Heart left ventricle (tissue), 16 donors: ENCODE data around the gene ABLIM1. TPM values are rescaled to one million over a fixed set of nuclear protein-coding genes. Genes with fewer than 3 reads are reported as not detected.

Experiments
- ATAC-seq, 4 donors: fragments of 200-7000 bp; cut with Tn5 transposase; one replicate each; pipeline ENCODE4 v1.9.1; 2020 to 2022; ENCODE audit warnings: moderate library complexity in 4 of 4, mild to moderate bottlenecking in 3 of 4, moderate number of reproducible peaks in 1 of 4
- DNase-seq, 5 donors: peaks; one replicate each; pipeline ENCODE4 v3.0.0-alpha.2; 2020
- H3K27ac ChIP-seq, 12 donors: fragments of 200-600 bp; sonication (generic) in 4 of 12; one replicate each; pipeline versions ENCODE4 v1.5.0 to v1.8.0; 2016 to 2022; ENCODE audit warnings: mild to moderate bottlenecking in 2 of 12
- H3K27me3 ChIP-seq, 9 donors: fragments of 200-600 bp; sonication (generic) in 2 of 9; one replicate each; pipeline versions ENCODE4 v1.5.1 to v1.8.0; 2016 to 2022; ENCODE audit warnings: mild to moderate bottlenecking in 3 of 9
- H3K36me3 ChIP-seq, 9 donors: fragments of 200-600 bp; sonication (generic) in 2 of 9; one replicate each; pipeline versions ENCODE4 v1.5.0 to v1.8.0; 2018 to 2022; ENCODE audit warnings: mild to moderate bottlenecking in 2 of 9
- H3K4me1 ChIP-seq, 12 donors: fragments of 200-600 bp; sonication (generic) in 4 of 12; one replicate each; pipeline versions ENCODE4 v1.5.0 to v1.8.0; 2016 to 2022; ENCODE audit warnings: mild to moderate bottlenecking in 3 of 12
- H3K4me3 ChIP-seq, 12 donors: fragments of 200-600 bp; sonication (generic) in 4 of 12; one replicate each; pipeline versions ENCODE4 v1.5.0 to v1.8.0; 2017 to 2022; ENCODE audit warnings: mild to moderate bottlenecking in 9 of 12, moderate library complexity in 4 of 12
- H3K9me3 ChIP-seq, 12 donors: fragments of 200-600 bp; sonication (generic) in 4 of 12; one replicate each; pipeline versions ENCODE4 v1.5.0 to v1.8.0; 2016 to 2022; ENCODE audit warnings: mild to moderate bottlenecking in 1 of 12
- POLR2A ChIP-seq, 2 donors: fragments of 450-650 bp; IDR thresholded peaks; one replicate each; pipeline ENCODE4 v1.6.1; 2017; ENCODE audit warnings: antibody characterized with exemption in 2 of 2, mild to moderate bottlenecking in 2 of 2, moderate library complexity in 2 of 2
- WGBS, 4 donors: extraction: QIAGEN DNeasy Blood & Tissue Kit in 2 of 4; methylation state at CpG; one replicate each; pipeline versions ENCODE4 v1.1.5 to v1.1.7; 2013 to 2018; 5-methylcytosine and 5-hydroxymethylcytosine counted together
- intact Hi-C, 10 donors: fragments of 100-400 bp; cut with DNase I; formaldehyde crosslinking; loops; one replicate each; pipeline versions ENCODE4 v1.11.1 to v1.14.2; 2022
- polyA plus RNA-seq, 2 donors: library from polyadenylated mRNA; stranded (reverse); fragments of 200-250 nt; gene quantifications; one replicate each; pipeline ENCODE4 v1.2.3, GENCODE V29; 2013
- total RNA-seq, 9 donors: library from RNA; depleted of rRNA in 2 of 9; stranded (reverse); fragments of >200 nt in 2 of 9; fragmentation: NEBNext Ultra II Directional in 3 of 9; extraction: Animal tissue kit (Norgen Biotek cat#: 25700) in 3 of 9; gene quantifications; one replicate each; pipeline versions ENCODE4 v1.1.0 to v1.2.4, GENCODE V29; 2016 to 2023
- TF ChIP-seq, protein P1 (sequence below), 12 donors: fragments of 200-600 bp; sonication (generic) in 4 of 12; IDR thresholded peaks; one replicate each; pipeline versions ENCODE4 v1.5.0 to v1.8.0; 2018 to 2022; ENCODE audit warnings: antibody characterized with exemption in 12 of 12, mild to moderate bottlenecking in 5 of 12
- donor health status: ischemic (EF 13 %, LVEDD 7.1; RV severe dilation, severe dysfunction).
- donor health status: healthy with polysubstance abuse.
- donor health status: DM: no; HTN: yes; CAD: no.
- donor health status: DM: no; HTN: no; CAD: no.
- donor health status: ischemic (EF 25% LVEDD 6.9; RV normal size, moderate dysfunction).
- donor health status: ischemic (EF 25% LVEDD 5.7; RV mildly dilated, moderate dysfunction).
- donor health status: healthy.
- donor health status: DM: yes; HTN: yes; CAD: no.
- donor health status: ischemic (EF 35%, LVEDD 5.7; RV mildly dilated, moderate dysfunction).
- donor health status: nonischemic (EF 11% LVEDD 7.7; RV severe dilation, severe dysfunction).
- donor health status: DM: yes; HTN: yes; CAD: no.
- donor health status: PGD.
- donor health status: ischemic (EF 29% LVEDD 5.4; RV normal size, mild dysfunction).
- donor health status: nonischemic (EF 23%, LVEDD 6.1; RV moderate dilation, normal function).

ABLIM1 gene
- total and polyA plus RNA-seq, 11 donors = 242 to 713 (median 561) TPM

GRCh38 chr10:114584419-114584818, 73.7 kb downstream of the ABLIM1 start:
- peak overlapping the region in 4 of 12 donors; percentile 2 to 25 (median 14) for H3K27ac ChIP-seq
- DNase-seq = no peak

DNA sequence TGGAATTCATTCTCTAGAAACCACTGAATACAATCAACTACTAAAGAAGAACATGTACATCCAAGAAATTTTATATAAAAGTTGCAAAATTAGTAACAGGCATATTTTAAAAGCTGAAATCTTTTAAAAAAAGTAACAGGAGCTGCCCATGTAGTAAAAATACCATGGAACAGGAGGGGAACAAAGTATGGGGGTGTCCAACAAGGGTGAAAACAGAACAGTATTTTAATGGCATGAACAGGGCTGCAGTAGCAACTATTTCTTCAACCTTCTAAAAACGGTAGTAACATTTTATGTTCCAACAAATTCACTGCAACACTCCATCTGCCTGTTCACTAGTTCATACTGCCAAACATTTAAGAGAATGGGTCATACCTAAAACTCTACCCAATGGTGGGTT, 77.0 kb downstream of the ABLIM1 start:
- 36 to 63% (median 45%) methylated on average over 1 of the region's 1 CpG for WGBS, 4 donors
- no peaks in the 10 kb centered on the region for H3K27me3 ChIP-seq
- H3K27ac ChIP-seq = peak overlapping the region in 2 of 12 donors; percentile 9 to 27
- peaks cover 0 to 1% (median 0%) of the 10 kb centered on the region in 9 donors for H3K36me3 ChIP-seq
- DNase-seq (no peak), ATAC-seq (no peak)
- intact Hi-C loops = no loop called here
- TF ChIP-seq, protein P1, sequence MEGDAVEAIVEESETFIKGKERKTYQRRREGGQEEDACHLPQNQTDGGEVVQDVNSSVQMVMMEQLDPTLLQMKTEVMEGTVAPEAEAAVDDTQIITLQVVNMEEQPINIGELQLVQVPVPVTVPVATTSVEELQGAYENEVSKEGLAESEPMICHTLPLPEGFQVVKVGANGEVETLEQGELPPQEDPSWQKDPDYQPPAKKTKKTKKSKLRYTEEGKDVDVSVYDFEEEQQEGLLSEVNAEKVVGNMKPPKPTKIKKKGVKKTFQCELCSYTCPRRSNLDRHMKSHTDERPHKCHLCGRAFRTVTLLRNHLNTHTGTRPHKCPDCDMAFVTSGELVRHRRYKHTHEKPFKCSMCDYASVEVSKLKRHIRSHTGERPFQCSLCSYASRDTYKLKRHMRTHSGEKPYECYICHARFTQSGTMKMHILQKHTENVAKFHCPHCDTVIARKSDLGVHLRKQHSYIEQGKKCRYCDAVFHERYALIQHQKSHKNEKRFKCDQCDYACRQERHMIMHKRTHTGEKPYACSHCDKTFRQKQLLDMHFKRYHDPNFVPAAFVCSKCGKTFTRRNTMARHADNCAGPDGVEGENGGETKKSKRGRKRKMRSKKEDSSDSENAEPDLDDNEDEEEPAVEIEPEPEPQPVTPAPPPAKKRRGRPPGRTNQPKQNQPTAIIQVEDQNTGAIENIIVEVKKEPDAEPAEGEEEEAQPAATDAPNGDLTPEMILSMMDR (IDR thresholded peaks at IDR 0.05) = no peak
- TF ChIP-seq POLR2A (IDR thresholded peaks at IDR 0.05) = no peak
- peaks cover 10 to 87% (median 45%) of the 10 kb centered on the region in 12 donors for H3K4me1 ChIP-seq
- no peak overlapping the region for H3K4me3 ChIP-seq
- no peaks in the 10 kb centered on the region for H3K9me3 ChIP-seq

More at GRCh38 chr10:114584419-114584818, 73.7 kb downstream of the ABLIM1 start:
- peak in 2 of 4 donors; percentile 32 for ATAC-seq
- Histone ChIP-seq H3K27me3 (no peaks in the 10 kb centered on the region), H3K4me1 (peaks cover 0 to 74% (median 32%) of the 10 kb centered on the region in 12 donors), H3K9me3 (no peaks in the 10 kb centered on the region), H3K36me3 (peaks cover 0 to 8% (median 0%) of the 10 kb centered on the region in 9 donors), H3K4me3 (no peak overlapping the region)
- intact Hi-C loops = no loop called here
- 39 to 60% (median 45%) methylated on average over 2 of the region's 2 CpGs for WGBS, 4 donors
- no peak for TF ChIP-seq POLR2A (IDR thresholded peaks at IDR 0.05)
- TF ChIP-seq, protein P1 (IDR thresholded peaks at IDR 0.05) = no peak

- WGBS, 4 donors = 23 to 39% (median 28%) methylated on average over 1 of the region's 1 CpG
- peak overlapping the region in 11 of 12 donors; percentile 5 to 77 (median 61) for H3K27ac ChIP-seq
- no peak overlapping the region for H3K4me3 ChIP-seq
- ATAC-seq (peak in 1 of 4 donors; percentile 15), DNase-seq (no peak)
- H3K9me3 ChIP-seq = no peaks in the 10 kb centered on the region
- no peaks in the 10 kb centered on the region for H3K27me3 ChIP-seq
- intact Hi-C loops = no loop called here
- H3K36me3 ChIP-seq = peaks cover 0 to 29% (median 8%) of the 10 kb centered on the region in 9 donors
- H3K4me1 ChIP-seq = peaks cover 10 to 91% (median 51%) of the 10 kb centered on the region in 12 donors
- TF ChIP-seq, protein P1 (IDR thresholded peaks at IDR 0.05) = no peak
- TF ChIP-seq POLR2A (IDR thresholded peaks at IDR 0.05) = no peak
These were observed 80.9 kb downstream of the ABLIM1 start for GRCh38 chr10:114577133-114577532.

DNA sequence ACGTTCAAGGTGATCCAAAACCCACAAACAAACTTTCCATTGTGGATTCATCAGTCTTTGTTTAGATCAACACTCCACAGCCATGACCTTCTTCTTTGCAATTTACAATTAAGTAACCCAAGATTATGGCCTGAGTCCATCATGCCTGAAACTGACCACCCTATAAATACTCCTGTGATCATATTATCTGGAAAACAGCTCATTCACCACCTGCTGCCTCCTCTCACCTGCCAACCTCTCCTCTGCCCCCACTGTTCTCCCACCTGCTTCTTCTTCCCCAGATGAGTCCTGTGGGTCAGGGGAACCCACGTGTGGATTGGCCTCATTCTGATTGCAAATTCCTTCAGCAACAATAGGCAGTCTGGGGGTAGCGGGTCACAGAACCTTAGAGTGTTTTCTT, 81.4 kb downstream of the ABLIM1 start:
- H3K4me3 ChIP-seq = no peak overlapping the region
- peaks cover 10 to 91% (median 49%) of the 10 kb centered on the region in 12 donors for H3K4me1 ChIP-seq
- ATAC-seq (peak in 1 of 4 donors; percentile 2), DNase-seq (no peak)
- peak overlapping the region in 11 of 12 donors; percentile 27 to 77 (median 62) for H3K27ac ChIP-seq
- 47 to 60% (median 54%) methylated on average over 3 of the region's 3 CpGs for WGBS, 4 donors
- H3K27me3 ChIP-seq = no peaks in the 10 kb centered on the region
- intact Hi-C loops = no loop called here
- no peaks in the 10 kb centered on the region for H3K9me3 ChIP-seq
- TF ChIP-seq POLR2A (IDR thresholded peaks at IDR 0.05) = no peak
- TF ChIP-seq, protein P1 (IDR thresholded peaks at IDR 0.05) = no peak
- peaks cover 0 to 33% (median 8%) of the 10 kb centered on the region in 9 donors for H3K36me3 ChIP-seq
